ENCODE results near the gene FAM131B.

FAM131B gene

DNA sequence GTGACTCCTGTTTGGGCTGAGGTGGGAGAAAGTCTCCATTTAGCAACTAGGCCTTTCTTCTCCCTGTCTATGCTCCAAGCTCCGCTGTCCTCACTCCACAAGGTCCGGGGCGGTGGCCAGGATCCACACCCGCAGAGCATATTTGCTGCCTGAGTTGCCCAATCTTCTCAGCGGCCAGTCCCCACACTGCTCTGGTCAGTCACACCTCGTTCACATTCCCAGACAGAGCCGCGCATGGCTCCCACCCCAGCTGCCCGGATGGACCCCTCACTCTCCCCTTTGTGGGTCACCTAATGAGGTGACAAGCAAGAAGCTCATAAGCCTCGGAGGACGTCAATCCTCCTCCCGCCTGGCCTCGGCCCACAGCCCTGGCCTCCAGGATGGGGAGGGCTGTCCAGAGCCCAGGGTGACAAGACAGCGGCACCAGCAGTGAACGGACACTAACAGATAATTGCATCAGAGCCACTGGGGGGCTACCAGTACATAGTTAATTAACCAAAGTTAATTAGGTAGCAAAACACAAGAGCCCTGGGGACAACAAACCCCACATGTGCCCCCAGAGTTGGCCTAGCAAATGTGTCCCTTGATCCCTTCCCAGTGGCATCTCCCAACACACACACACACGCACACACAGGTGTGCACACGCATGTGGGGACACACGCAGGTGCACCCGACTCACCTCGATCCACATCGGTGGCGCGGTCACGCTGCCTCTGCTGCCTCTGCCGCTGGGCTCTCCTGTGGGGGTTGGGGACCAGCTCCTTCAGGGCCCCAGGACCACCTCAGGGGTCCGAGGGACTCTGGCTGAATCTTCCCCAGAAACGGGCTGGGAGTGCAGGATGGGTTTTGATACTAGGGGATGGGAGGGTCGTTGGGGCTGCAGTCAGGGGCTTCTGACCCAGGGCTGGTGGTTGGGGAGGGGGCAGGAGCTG is 34.4 kb upstream of the FAM131B start:
- Histone ChIP-seq H3K4me1 (ENCODE audit: low read length) (no peaks in the 10 kb centered on the region), H3K9me3 (ENCODE audit: insufficient read depth, low read length) (no peaks in the 10 kb centered on the region), H3K79me2 (ENCODE audit: low read length) (no peaks in the 10 kb centered on the region), H3K36me3 (replicated peaks; ENCODE audit: low read depth, low read length) (peaks cover 3% of the 10 kb centered on the region), H3K27ac (ENCODE audit: low read length) (no peak overlapping the region), H2AFZ (ENCODE audit: low read depth, low read length) (no peak overlapping the region), H4K20me1 (ENCODE audit: insufficient read depth, low read length) (0 out of 2 replicates have a peak, but pooled peaks cover 2% of the 10 kb centered on the region), H3K4me3 (ENCODE audit: low read length) (no peak overlapping the region), H3K4me2 (ENCODE audit: low read length) (no peak overlapping the region), H3K27me3 (ENCODE audit: low read depth, low read length) (peaks cover 18% of the 10 kb centered on the region; the same call in 1 of the 2 replicates), H3K9ac (ENCODE audit: low read length) (no peak overlapping the region)
- no peak for TF ChIP-seq EZH2phosphoT487 (IDR thresholded peaks at IDR 0.05; ENCODE audit: low read depth)
- TF ChIP-seq, protein P1, sequence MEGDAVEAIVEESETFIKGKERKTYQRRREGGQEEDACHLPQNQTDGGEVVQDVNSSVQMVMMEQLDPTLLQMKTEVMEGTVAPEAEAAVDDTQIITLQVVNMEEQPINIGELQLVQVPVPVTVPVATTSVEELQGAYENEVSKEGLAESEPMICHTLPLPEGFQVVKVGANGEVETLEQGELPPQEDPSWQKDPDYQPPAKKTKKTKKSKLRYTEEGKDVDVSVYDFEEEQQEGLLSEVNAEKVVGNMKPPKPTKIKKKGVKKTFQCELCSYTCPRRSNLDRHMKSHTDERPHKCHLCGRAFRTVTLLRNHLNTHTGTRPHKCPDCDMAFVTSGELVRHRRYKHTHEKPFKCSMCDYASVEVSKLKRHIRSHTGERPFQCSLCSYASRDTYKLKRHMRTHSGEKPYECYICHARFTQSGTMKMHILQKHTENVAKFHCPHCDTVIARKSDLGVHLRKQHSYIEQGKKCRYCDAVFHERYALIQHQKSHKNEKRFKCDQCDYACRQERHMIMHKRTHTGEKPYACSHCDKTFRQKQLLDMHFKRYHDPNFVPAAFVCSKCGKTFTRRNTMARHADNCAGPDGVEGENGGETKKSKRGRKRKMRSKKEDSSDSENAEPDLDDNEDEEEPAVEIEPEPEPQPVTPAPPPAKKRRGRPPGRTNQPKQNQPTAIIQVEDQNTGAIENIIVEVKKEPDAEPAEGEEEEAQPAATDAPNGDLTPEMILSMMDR (IDR thresholded peaks at IDR 0.05; ENCODE audit: low read depth, low read length), result no peak

DNA sequence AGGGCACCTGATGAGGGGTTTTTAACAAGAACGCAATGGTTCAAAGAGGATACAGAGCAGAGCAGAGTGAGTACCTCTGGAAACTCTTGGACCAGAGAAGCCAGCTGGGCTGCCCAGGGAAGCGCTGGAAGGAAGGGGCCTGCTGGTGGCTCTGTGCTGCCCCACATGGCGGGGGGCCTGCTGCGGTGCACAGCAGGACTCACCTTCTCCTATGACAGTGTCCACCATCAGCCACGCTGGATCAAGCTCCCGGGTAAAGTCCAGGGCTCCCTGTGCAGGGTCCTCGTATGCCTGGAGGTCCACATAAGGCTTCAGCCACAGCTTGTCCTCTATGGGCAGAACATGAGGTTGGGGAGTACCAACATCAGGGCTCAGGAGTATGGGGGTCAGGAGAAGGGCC is 33.7 kb upstream of the FAM131B start:
- no peaks in the 10 kb centered on the region for H3K4me1 ChIP-seq (ENCODE audit: low read length)
- no peak overlapping the region for H2AFZ ChIP-seq (ENCODE audit: low read depth, low read length)
- H3K36me3 ChIP-seq (replicated peaks; ENCODE audit: low read depth, low read length), result peaks cover 10% of the 10 kb centered on the region
- H3K27ac ChIP-seq (ENCODE audit: low read length), result no peak overlapping the region
- no peak for TF ChIP-seq EZH2phosphoT487 (IDR thresholded peaks at IDR 0.05; ENCODE audit: low read depth)
- H3K9me3 ChIP-seq (ENCODE audit: insufficient read depth, low read length), result no peaks in the 10 kb centered on the region
- no peaks in the 10 kb centered on the region for H3K79me2 ChIP-seq (ENCODE audit: low read length)
- no peak overlapping the region for H3K4me3 ChIP-seq (ENCODE audit: low read length)
- no peak overlapping the region for H3K4me2 ChIP-seq (ENCODE audit: low read length)
- H3K9ac ChIP-seq (ENCODE audit: low read length), result no peak overlapping the region
- peaks cover 11% of the 10 kb centered on the region; the same call in 1 of the 2 replicates for H3K27me3 ChIP-seq (ENCODE audit: low read depth, low read length)
- 0 out of 2 replicates have a peak, but pooled peaks cover 4% of the 10 kb centered on the region for H4K20me1 ChIP-seq (ENCODE audit: insufficient read depth, low read length)

DNA sequence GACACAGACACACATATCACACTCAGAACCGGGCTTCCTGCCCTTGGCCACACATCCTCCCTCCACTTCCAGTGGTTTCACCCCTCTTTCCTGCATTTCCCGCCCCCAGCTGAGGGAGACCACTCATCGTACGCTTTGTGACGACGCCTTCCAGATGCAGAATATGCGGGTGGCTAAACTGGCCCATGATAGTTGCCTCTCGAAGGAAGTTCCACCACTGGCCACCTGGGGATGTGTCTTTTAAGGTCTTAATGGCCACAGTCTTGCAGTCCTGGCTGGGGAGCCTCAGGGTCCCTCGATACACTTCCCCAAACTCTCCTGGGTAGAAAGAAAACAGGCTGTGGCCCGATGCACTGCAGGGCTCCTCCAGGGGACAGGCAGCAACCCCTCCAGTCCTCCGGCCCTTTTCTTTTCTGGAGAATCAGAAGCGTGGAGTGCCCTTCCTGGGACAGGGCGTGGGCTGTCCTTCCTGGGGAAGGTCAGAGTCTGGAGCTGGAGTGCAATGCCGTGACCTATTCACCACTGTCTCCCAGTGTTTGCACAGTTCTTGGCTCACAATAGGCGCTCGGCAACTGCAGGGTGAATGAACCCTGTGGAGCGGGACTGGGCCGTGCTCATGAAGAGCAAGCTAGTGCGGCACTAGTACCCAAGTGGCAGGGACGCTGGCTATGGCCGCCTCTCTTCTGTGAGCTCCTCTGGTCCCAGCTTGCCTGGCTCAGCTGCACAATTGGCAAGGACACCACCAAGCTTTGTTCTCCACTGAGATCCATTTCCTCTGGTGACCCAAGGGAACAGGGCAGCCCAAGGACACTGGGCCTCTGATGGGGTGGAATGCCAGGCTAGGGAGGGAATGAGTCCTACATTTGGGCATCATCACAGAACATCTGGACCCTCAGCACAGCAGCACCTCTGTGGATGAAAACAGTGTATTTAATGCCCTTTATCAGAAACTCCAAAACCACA is 33.0 kb upstream of the FAM131B start:
- no peak overlapping the region for H3K4me2 ChIP-seq (ENCODE audit: low read length)
- H3K27ac ChIP-seq (ENCODE audit: low read length), result no peak overlapping the region
- H3K27me3 ChIP-seq (ENCODE audit: low read depth, low read length), result peaks cover 8% of the 10 kb centered on the region; the same call in 1 of the 2 replicates
- no peak overlapping the region for H3K4me3 ChIP-seq (ENCODE audit: low read length)
- H2AFZ ChIP-seq (ENCODE audit: low read depth, low read length), result no peak overlapping the region
- H3K9me3 ChIP-seq (ENCODE audit: insufficient read depth, low read length), result no peaks in the 10 kb centered on the region
- no peaks in the 10 kb centered on the region for H3K79me2 ChIP-seq (ENCODE audit: low read length)
- TF ChIP-seq EZH2phosphoT487 (IDR thresholded peaks at IDR 0.05; ENCODE audit: low read depth), result no peak
- TF ChIP-seq, protein P1 (IDR thresholded peaks at IDR 0.05; ENCODE audit: low read depth, low read length), result no peak
- no peaks in the 10 kb centered on the region for H3K4me1 ChIP-seq (ENCODE audit: low read length)
- no peak overlapping the region for H3K9ac ChIP-seq (ENCODE audit: low read length)
- H4K20me1 ChIP-seq (ENCODE audit: insufficient read depth, low read length), result 0 out of 2 replicates have a peak, but pooled peaks cover 4% of the 10 kb centered on the region
- peaks cover 14% of the 10 kb centered on the region for H3K36me3 ChIP-seq (replicated peaks; ENCODE audit: low read depth, low read length)

DNA sequence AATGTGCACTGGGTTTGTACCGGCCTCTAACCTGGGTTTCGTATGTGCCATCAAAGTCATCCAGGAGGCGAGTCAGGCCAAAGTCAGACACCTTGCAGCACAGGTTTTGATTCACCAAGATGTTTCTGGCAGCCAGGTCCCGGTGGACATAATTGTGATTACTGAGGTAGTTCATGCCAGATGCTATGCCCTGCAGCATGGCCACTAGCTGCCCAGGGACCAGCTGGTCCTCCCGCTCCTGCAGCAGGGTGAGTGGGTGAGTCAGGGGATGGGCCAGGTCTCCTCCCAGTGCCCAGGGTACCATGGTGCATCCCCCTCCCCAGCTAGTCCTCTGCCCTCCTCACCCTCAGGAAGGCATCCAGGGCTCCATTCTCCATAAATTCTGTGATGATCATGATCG is 32.3 kb upstream of the FAM131B start:
- H3K36me3 ChIP-seq (replicated peaks; ENCODE audit: low read depth, low read length), result peaks cover 14% of the 10 kb centered on the region
- TF ChIP-seq, protein P1 (IDR thresholded peaks at IDR 0.05; ENCODE audit: low read depth, low read length), result no peak
- TF ChIP-seq EZH2phosphoT487 (IDR thresholded peaks at IDR 0.05; ENCODE audit: low read depth), result no peak
- no peak overlapping the region for H2AFZ ChIP-seq (ENCODE audit: low read depth, low read length)
- H3K79me2 ChIP-seq (ENCODE audit: low read length), result no peaks in the 10 kb centered on the region
- no peak overlapping the region for H3K4me2 ChIP-seq (ENCODE audit: low read length)
- H3K4me1 ChIP-seq (ENCODE audit: low read length), result no peaks in the 10 kb centered on the region
- 0 out of 2 replicates have a peak, but pooled peaks cover 4% of the 10 kb centered on the region for H4K20me1 ChIP-seq (ENCODE audit: insufficient read depth, low read length)
- no peak overlapping the region for H3K9ac ChIP-seq (ENCODE audit: low read length)
- H3K9me3 ChIP-seq (ENCODE audit: insufficient read depth, low read length), result no peaks in the 10 kb centered on the region
- no peak overlapping the region for H3K4me3 ChIP-seq (ENCODE audit: low read length)
- no peak overlapping the region for H3K27ac ChIP-seq (ENCODE audit: low read length)
- 0 out of 2 replicates have a peak, but pooled peaks cover 4% of the 10 kb centered on the region for H3K27me3 ChIP-seq (ENCODE audit: low read depth, low read length)
